Myocyte (in vitro differentiated cells): ENCODE measurements around the gene HPGD. TPM values are rescaled to one million over a fixed set of nuclear protein-coding genes. Genes with fewer than 3 reads are reported as not detected.

Source experiments
- DNase-seq: peaks from one replicate; pipeline ENCODE4 v3.0.0-alpha.2; 2012; ENCODE audit warnings: low read depth
- total RNA-seq: library from RNA; depleted of rRNA; stranded (reverse); fragments of >200 nt; gene quantifications from 2 replicates; pipeline ENCODE4 v1.2.3, GENCODE V29; 2014

Gene HPGD
- total RNA-seq, 1 donor from 2014 or later: 0.45 TPM

- DNase-seq: no peak
These were observed 46.8 kb downstream of the HPGD start for GRCh38 chr4:174475528-174475927.

GRCh38 chr4:174474457-174475075, 47.7 kb downstream of the HPGD start:
- DNase-seq: peak; percentile 28

- no peak for DNase-seq
These were observed 55.2 kb downstream of the HPGD start for GRCh38 chr4:174467107-174467506.

GRCh38 chr4:174464949-174465348, 57.3 kb downstream of the HPGD start:
- no peak for DNase-seq

GRCh38 chr4:174461466-174462106, 60.7 kb downstream of the HPGD start:
- peak; percentile 6 for DNase-seq

GRCh38 chr4:174460684-174461083, 61.6 kb downstream of the HPGD start:
- DNase-seq: no peak

GRCh38 chr4:174457468-174457867, 64.8 kb downstream of the HPGD start:
- no peak for DNase-seq

GRCh38 chr4:174454815-174455473, 67.3 kb downstream of the HPGD start:
- DNase-seq: no peak

- no peak for DNase-seq
These were observed 70.5 kb downstream of the HPGD start for GRCh38 chr4:174451718-174452296.

- no peak for DNase-seq
These were observed 71.5 kb downstream of the HPGD start for GRCh38 chr4:174450786-174451125.

- DNase-seq: no peak
These were observed 72.1 kb downstream of the HPGD start for GRCh38 chr4:174449944-174450785.

- no peak for DNase-seq
These were observed 73.1 kb downstream of the HPGD start for GRCh38 chr4:174449152-174449551.

GRCh38 chr4:174444390-174444789, 77.9 kb downstream of the HPGD start:
- DNase-seq: no peak

Other genes starting within 250 kb of the HPGD start
- gene FBXO8, start 238.8 kb downstream of the HPGD start, total RNA-seq: 14.7 and 16.4 TPM in 2 replicates
- gene CEP44, start 238.6 kb downstream of the HPGD start, total RNA-seq: 13.3 and 14.8 TPM in 2 replicates